HG03025 (cell line): ENCODE data around the gene DOHH.
A peak's percentile ranks its signal among the peaks of the same experiment; 100 is the strongest.

Experiments used
- ATAC-seq: cut with Tn5 transposase; IDR thresholded peaks from one replicate; pipeline ENCODE4 v1.9.1; 2021; ENCODE audit warnings: mild to moderate bottlenecking, moderate library complexity; ENCODE audit not compliant: unreplicated experiment, low FRiP score

DOHH gene

GRCh38 chr19:3505598-3506383, 5.3 kb upstream of the DOHH start, which contains the start of gene FZR1:
FZR1 (plus strand) TSS chr19:3506311; CDS start chr19:3522990, 16,679 bp downstream.
- peak; percentile 62 for ATAC-seq

GRCh38 chr19:3504735-3505134, 4.3 kb upstream of the DOHH start:
- ATAC-seq, result no peak

- no peak for ATAC-seq
These were observed 2.6 kb upstream of the DOHH start for GRCh38 chr19:3503036-3503572.

- no peak for ATAC-seq
These were observed 1.3 kb upstream of the DOHH start for GRCh38 chr19:3501780-3502179.

GRCh38 chr19:3499738-3500428, 591 bp downstream of the DOHH start:
- ATAC-seq, result no peak

- no peak for ATAC-seq
These were observed 2.5 kb downstream of the DOHH start for GRCh38 chr19:3497757-3498520.

- no peak for ATAC-seq
These were observed 3.8 kb downstream of the DOHH start for GRCh38 chr19:3496392-3497273.

GRCh38 chr19:3494559-3494958, 5.9 kb downstream of the DOHH start:
- no peak for ATAC-seq

- ATAC-seq, result no peak
These were observed 6.4 kb downstream of the DOHH start for GRCh38 chr19:3494051-3494450.

GRCh38 chr19:3493651-3494050, 6.8 kb downstream of the DOHH start:
- no peak for ATAC-seq

- ATAC-seq, result no peak
These were observed 7.6 kb downstream of the DOHH start for GRCh38 chr19:3492919-3493318.

GRCh38 chr19:3492131-3492839, 8.2 kb downstream of the DOHH start:
- no peak for ATAC-seq

GRCh38 chr19:3491396-3492119, 8.9 kb downstream of the DOHH start:
- ATAC-seq, result no peak

GRCh38 chr19:3483226-3483628, 17.2 kb downstream of the DOHH start, which contains the start of gene SMIM44:
SMIM44 (minus strand) TSS chr19:3483441; CDS start chr19:3483403, 38 bp downstream.
- no peak for ATAC-seq

- ATAC-seq, result no peak
These were observed 17.8 kb downstream of the DOHH start for GRCh38 chr19:3482507-3483225.

GRCh38 chr19:3481241-3482090, 19.0 kb downstream of the DOHH start:
- ATAC-seq, result no peak
